ENCODE measurements around the gene PNRC2. TPM values are rescaled to one million over a fixed set of nuclear protein-coding genes. Genes with fewer than 3 reads are reported as not detected.

PNRC2 gene
- total RNA-seq (2022; extraction: Qiagen RNA extraction; ENCODE audit: low read depth), result 29.7 to 41.1 TPM (median 34.3 TPM) in 5 replicates

GRCh38 chr1:23959461-23960290, at the start of gene PNRC2:
TSS of gene PNRC2 (plus strand) at chr1:23959828. CDS start at chr1:23961458, 1,630 bp downstream.

GRCh38 chr1:23913212-23913880, 46.3 kb upstream of the PNRC2 start, which contains the start of gene CNR2:
TSS of gene CNR2 (minus strand) at chr1:23913362. CDS start at chr1:23875617, 37,745 bp downstream.

GRCh38 chr1:23979881-23980727, 20.5 kb downstream of the PNRC2 start, which contains the start of gene SRSF10:
TSS of gene SRSF10 (minus strand) at chr1:23980327. CDS start at chr1:23980255, 72 bp downstream.

Other genes starting within 250 kb of the PNRC2 start
- 25.9 to 33.7 TPM (median 26.9 TPM) in 5 replicates for gene ELOA, start 216.4 kb upstream of the PNRC2 start, total RNA-seq (2022; extraction: Qiagen RNA extraction; ENCODE audit: low read depth)
- 31.0 to 42.0 TPM (median 38.2 TPM) in 5 replicates for gene PITHD1, start 181.4 kb upstream of the PNRC2 start, total RNA-seq (2022; extraction: Qiagen RNA extraction; ENCODE audit: low read depth)
- gene LYPLA2, start 168.7 kb upstream of the PNRC2 start, total RNA-seq (2022; extraction: Qiagen RNA extraction; ENCODE audit: low read depth), result 53.7 to 62.8 TPM (median 57.9 TPM) in 5 replicates
- gene GALE, start 159.1 kb upstream of the PNRC2 start, total RNA-seq (2022; extraction: Qiagen RNA extraction; ENCODE audit: low read depth), result 68.2 to 85.6 TPM (median 72.5 TPM) in 5 replicates
- 10.7 to 14.7 TPM (median 13.0 TPM) in 5 replicates for gene HMGCL, start 134.4 kb upstream of the PNRC2 start, total RNA-seq (2022; extraction: Qiagen RNA extraction; ENCODE audit: low read depth)
- gene FUCA1, start 91.5 kb upstream of the PNRC2 start, total RNA-seq (2022; extraction: Qiagen RNA extraction; ENCODE audit: low read depth), result 6.7 to 11.3 TPM (median 9.7 TPM) in 5 replicates
- not detected in 5 replicates for gene CNR2, start 46.5 kb upstream of the PNRC2 start, total RNA-seq (2022; extraction: Qiagen RNA extraction; ENCODE audit: low read depth)
- gene SRSF10, start 20.5 kb downstream of the PNRC2 start, total RNA-seq (2022; extraction: Qiagen RNA extraction; ENCODE audit: low read depth), result 65.5 to 94.6 TPM (median 85.0 TPM) in 5 replicates
- 5.8 to 7.2 TPM (median 6.4 TPM) in 5 replicates for gene MYOM3, start 152.3 kb downstream of the PNRC2 start, total RNA-seq (2022; extraction: Qiagen RNA extraction; ENCODE audit: low read depth)
- gene IL22RA1, start 183.3 kb downstream of the PNRC2 start, total RNA-seq (2022; extraction: Qiagen RNA extraction; ENCODE audit: low read depth), result 3.8 to 5.5 TPM (median 4.3 TPM) in 5 replicates
- 0.78 to 1.5 TPM (median 1.0 TPM) in 5 replicates for gene IFNLR1, start 227.5 kb downstream of the PNRC2 start, total RNA-seq (2022; extraction: Qiagen RNA extraction; ENCODE audit: low read depth)